Measurements from ENCODE around the gene WDR37. TPM values are rescaled to one million over a fixed set of nuclear protein-coding genes. Genes with fewer than 3 reads are reported as not detected.
"Not testable (repeated sequence)": the region's sequence is repeated elsewhere in the genome, so short reads cannot be mapped to it uniquely, and the experiment has no call there.

WDR37 gene
- total RNA-seq, 1 experiment from 2014 or later: 5.6 TPM

DNA sequence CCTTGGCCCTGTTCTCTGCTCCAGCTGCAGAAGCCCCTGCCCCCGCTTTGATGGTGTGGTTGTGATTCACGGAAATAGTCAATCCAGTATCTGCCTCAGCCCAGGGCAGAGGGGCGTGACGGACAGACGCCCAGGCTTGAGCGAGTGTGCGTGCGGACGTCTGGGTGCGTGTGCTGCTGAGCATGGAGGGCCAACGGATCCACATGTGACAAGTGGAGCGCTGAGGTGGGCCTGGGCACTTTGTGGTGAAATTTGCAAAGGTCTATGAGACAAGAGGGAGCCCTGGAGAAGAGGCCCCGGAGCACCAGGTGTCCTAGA, 94.4 kb downstream of the WDR37 start:
- H3K27me3 ChIP-seq: no peaks in the 10 kb centered on the region
- no peaks in the 10 kb centered on the region for H3K9me3 ChIP-seq (replicated peaks)
- no peaks in the 10 kb centered on the region for H3K4me1 ChIP-seq
- DNase-seq: no peak
- H3K36me3 ChIP-seq: no peaks in the 10 kb centered on the region
- no peak overlapping the region for H3K27ac ChIP-seq
- no peak overlapping the region for H3K4me3 ChIP-seq

DNA sequence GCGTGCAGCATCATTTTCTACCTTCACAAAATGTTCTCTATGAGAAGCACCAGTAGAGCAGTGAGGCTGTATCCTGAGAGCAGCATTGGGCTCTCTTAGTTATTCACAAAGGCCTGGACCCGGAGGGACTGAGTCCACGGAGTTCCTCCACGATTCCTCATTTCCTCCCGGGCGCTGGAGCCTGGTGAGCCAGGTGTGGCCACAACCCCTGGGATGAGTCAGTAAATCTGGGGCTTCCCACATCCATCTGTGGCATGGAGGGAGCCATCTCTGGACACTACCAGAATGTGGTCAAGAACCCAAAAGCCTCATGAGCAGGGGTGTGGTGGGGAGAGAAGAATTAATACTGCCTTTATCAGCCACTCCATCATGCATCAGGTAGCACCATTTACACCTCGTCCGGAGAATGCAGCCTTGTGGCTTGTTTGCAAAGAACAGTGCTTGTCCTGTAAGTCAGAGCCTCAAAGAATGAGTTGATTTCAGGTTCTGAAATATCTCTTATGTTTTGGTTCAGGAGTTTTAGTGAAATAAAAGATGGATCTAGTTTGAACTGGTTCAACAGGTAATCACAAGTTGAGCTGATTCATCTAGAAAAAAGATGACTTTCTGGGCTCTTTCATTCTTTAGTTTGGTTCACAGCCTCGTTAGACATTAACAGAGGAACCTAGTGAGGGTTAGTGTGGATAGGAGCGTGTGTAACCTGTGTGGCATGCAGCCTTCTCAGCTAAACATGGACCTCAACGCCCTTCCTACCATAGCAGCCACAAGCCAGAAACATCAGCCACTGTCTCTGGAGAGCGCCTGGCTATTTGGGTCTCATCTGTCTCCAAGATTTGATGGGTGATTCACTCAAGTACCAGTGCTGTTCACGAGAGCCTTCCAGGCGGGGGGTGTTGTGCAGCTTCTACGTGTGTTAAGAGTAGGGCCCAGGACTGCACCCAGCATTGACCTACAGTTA, 95.2 kb downstream of the WDR37 start:
- Histone ChIP-seq H3K9me3 (replicated peaks) (no peaks in the 10 kb centered on the region), H3K4me3 (no peak overlapping the region), H3K27me3 (no peaks in the 10 kb centered on the region), H3K36me3 (no peaks in the 10 kb centered on the region), H3K27ac (no peak overlapping the region), H3K4me1 (no peaks in the 10 kb centered on the region)
- no peak for DNase-seq

DNA sequence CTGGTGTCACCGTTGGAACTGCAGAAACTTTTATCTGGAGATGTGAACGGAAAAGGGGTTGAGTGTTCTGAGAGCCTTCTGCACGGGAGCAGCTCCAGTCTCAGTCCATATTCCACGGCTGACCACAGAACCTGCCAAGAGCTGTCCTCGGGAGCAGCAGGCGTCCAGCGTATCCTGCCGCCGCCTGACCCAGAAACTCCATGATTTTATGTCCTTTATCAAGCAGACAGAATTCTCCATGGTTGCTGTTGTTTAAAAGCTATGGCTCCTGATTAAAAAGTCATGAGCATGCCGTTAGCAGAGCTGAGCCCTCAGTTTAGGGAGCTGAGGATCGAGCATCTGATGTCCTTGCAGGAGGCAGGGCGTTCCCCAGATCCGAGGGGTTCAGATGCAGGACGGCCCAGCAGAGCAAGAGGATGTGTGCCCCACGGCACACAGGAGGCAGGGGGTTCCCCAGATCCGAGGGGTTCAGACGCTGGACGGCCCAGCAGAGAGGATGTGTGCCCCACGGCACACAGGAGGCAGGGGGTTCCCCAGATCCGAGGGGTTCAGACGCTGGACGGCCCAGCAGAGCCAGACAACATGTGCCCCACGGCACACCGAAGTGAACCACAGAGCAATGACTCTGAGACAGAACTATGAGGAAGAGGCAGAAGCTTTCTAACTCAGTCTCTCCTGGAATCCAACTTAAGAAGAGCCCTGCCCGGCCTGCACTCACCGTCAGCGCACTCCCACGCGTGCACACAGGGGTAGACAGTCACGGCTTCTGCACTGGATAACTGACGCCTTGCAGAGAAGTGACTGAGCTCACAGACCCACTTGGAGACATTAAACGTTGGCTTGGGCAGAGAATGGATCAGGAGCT, 96.4 kb downstream of the WDR37 start:
- H3K27ac ChIP-seq: no peak overlapping the region
- DNase-seq: no peak
- H3K27me3 ChIP-seq: no peaks in the 10 kb centered on the region
- no peak overlapping the region for H3K4me3 ChIP-seq
- no peaks in the 10 kb centered on the region for H3K4me1 ChIP-seq
- no peaks in the 10 kb centered on the region for H3K9me3 ChIP-seq (replicated peaks)
- no peaks in the 10 kb centered on the region for H3K36me3 ChIP-seq

DNA sequence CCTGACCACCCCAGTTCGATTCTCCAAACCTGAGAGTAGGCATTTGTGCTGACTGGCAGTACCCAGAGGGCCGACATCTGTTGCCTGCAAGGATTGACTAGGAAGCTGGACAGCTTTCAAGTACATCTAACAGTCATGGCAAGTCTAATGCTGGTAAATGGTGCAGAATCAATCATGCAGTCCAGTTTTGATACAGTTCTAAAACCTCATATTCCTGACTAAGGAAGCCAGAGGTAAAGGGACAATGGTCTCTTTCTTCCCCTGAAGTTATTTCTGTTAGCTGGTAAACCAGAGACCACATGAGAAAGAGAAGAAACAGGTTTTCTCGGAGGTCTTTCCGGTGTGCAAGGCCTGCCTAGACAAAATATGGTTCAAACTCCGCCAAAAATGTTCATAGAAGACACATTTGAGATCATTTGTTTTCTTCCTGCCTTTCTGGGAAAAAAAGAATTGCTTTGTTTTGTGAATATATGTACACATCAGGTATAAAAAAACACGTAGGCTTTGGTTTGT, 97.1 kb downstream of the WDR37 start:
- DNase-seq: no peak
- Histone ChIP-seq H3K9me3 (replicated peaks) (no peaks in the 10 kb centered on the region), H3K36me3 (no peaks in the 10 kb centered on the region), H3K27ac (no peak overlapping the region), H3K4me3 (no peak overlapping the region), H3K4me1 (no peaks in the 10 kb centered on the region), H3K27me3 (no peaks in the 10 kb centered on the region)

DNA sequence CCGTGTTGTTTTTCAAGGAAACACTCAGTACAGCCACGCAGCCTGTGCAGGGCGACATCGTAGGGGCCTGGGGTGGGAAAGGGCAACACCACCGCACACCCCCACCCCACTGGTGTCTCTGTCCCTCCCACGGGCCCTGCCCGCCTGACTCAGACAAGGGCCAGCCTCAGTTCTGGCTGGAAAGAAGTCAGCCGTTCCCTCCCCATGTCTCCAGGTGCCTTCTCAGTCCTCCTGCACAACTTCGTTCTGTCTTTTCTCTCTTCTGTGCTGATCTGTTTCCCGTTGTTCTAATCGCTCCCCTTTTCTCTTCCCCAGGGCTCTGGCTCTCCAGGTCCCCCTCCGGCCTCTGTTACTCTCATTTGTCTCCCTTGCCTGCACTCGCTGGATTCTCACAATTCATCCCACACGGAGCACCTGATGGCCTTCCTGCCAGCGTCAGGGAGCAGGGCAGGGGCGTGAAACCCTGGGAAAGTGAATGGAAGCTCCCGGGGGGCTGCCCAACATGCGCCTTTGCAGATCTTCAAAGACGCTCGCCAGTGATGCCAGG, 97.7 kb downstream of the WDR37 start:
- Histone ChIP-seq H3K9me3 (replicated peaks) (no peaks in the 10 kb centered on the region), H3K4me1 (no peaks in the 10 kb centered on the region), H3K36me3 (no peaks in the 10 kb centered on the region), H3K4me3 (no peak overlapping the region), H3K27ac (no peak overlapping the region), H3K27me3 (no peaks in the 10 kb centered on the region)
- DNase-seq: no peak

DNA sequence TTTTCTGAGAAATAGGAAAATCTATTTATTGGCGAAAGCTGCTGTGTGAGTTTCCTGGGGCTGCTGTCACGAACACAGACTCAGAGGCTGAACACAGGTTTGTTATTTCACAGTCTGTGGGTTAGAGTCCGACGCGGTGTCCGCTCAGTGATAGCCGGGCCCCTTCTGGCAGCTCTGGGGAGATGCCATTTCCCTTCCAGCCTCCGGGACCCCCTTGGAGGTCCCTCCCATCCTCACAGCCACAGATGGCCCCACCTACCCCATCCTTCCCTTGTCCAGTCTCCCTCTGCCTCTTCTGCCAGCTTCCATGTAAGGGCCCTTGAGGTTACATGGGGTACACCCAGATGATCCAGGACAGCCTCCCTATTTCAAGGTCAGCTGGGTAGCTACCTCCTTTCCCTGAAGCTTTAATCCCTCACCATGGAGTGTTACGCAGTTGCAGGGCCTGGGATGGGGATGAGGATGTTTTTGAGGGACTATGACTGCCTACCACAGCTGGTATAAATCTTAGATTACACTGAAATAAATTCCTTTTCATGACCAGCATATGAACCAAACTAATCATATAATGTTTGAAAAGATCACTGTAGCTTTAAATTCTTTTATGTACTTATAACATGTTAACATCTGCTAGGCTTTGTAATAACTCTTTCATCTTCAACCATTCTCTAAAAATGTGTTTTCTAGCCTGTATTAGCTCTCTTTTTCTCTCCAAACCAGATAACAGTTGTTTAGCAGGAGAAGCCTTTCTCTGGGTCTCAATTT, 98.5 kb downstream of the WDR37 start:
- H3K4me3 ChIP-seq: no peak overlapping the region
- no peaks in the 10 kb centered on the region for H3K4me1 ChIP-seq
- H3K27ac ChIP-seq: no peak overlapping the region
- H3K27me3 ChIP-seq: no peaks in the 10 kb centered on the region
- H3K36me3 ChIP-seq: no peaks in the 10 kb centered on the region
- no peak for DNase-seq
- H3K9me3 ChIP-seq (replicated peaks): no peaks in the 10 kb centered on the region

- DNase-seq: no peak
- Histone ChIP-seq H3K27me3 (no peaks in the 10 kb centered on the region), H3K27ac (no peak overlapping the region), H3K4me1 (no peaks in the 10 kb centered on the region), H3K4me3 (no peak overlapping the region), H3K36me3 (no peaks in the 10 kb centered on the region), H3K9me3 (replicated peaks) (no peaks in the 10 kb centered on the region)
Observed at GRCh38 chr10:1155791-1156615, 99.8 kb downstream of the WDR37 start.

GRCh38 chr10:1156616-1156886, 100.4 kb downstream of the WDR37 start:
- Histone ChIP-seq H3K9me3 (replicated peaks) (no peaks in the 10 kb centered on the region), H3K27ac (no peak overlapping the region), H3K4me3 (no peak overlapping the region), H3K4me1 (no peaks in the 10 kb centered on the region), H3K27me3 (no peaks in the 10 kb centered on the region), H3K36me3 (no peaks in the 10 kb centered on the region)
- DNase-seq: no peak

- H3K4me3 ChIP-seq: no peak overlapping the region
- no peaks in the 10 kb centered on the region for H3K36me3 ChIP-seq
- no peaks in the 10 kb centered on the region for H3K9me3 ChIP-seq (replicated peaks)
- no peaks in the 10 kb centered on the region for H3K27me3 ChIP-seq
- DNase-seq: no peak
- H3K4me1 ChIP-seq: no peaks in the 10 kb centered on the region
- no peak overlapping the region for H3K27ac ChIP-seq
Observed at GRCh38 chr10:1156921-1157614, 100.9 kb downstream of the WDR37 start.

DNA sequence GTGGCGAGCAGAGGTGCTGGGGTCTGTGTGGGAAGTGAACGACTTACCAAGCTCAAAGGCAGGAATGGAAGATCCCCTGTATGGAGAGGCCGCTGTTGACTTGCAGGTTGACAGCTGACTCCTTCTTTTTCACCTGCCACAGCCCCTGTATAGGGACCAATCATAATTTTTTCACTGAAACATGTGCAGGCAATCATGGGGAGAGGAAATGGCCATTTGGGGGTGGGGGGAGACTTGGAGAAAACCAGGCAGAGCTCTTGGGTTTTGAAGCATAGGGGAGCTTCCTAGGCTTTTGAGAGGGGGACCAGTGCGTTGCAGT, 101.4 kb downstream of the WDR37 start:
- Histone ChIP-seq H3K27me3 (no peaks in the 10 kb centered on the region), H3K27ac (no peak overlapping the region), H3K4me3 (no peak overlapping the region), H3K36me3 (no peaks in the 10 kb centered on the region), H3K9me3 (replicated peaks) (no peaks in the 10 kb centered on the region), H3K4me1 (no peaks in the 10 kb centered on the region)
- DNase-seq: no peak

- Histone ChIP-seq H3K4me3 (no peak overlapping the region), H3K4me1 (no peaks in the 10 kb centered on the region), H3K27ac (no peak overlapping the region), H3K36me3 (no peaks in the 10 kb centered on the region), H3K27me3 (no peaks in the 10 kb centered on the region), H3K9me3 (replicated peaks) (no peaks in the 10 kb centered on the region)
- no peak for DNase-seq
Observed at GRCh38 chr10:1158066-1158465, 101.9 kb downstream of the WDR37 start.

DNA sequence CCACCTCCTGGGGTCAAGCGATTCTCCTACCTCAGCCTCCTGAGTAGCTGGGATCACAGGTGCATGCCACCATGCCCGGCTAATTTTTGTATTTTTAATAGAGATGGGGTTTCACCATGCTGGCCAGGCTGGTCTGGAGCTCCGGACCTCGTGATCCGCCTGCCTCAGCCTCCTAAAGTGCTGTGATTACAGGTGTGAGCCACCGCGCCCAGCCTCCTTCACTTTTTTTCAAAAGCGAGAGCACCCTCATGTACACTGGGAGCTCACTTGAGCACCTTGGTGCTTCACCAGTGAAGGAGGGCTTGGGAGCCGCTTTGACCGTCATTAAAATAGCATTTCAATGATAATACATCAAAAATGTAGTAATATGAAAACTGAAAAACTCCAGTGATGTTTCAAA, 102.4 kb downstream of the WDR37 start:
- H3K27me3 ChIP-seq; H3K9me3 ChIP-seq (replicated peaks); DNase-seq; H3K4me3 ChIP-seq; H3K27ac ChIP-seq; H3K36me3 ChIP-seq; H3K4me1 ChIP-seq: not testable (repeated sequence)

GRCh38 chr10:1159131-1160061, 103.2 kb downstream of the WDR37 start:
- H3K27ac ChIP-seq: no peak overlapping the region
- H3K27me3 ChIP-seq: no peaks in the 10 kb centered on the region
- no peak overlapping the region for H3K4me3 ChIP-seq
- no peaks in the 10 kb centered on the region for H3K4me1 ChIP-seq
- DNase-seq: no peak
- H3K36me3 ChIP-seq: no peaks in the 10 kb centered on the region
- H3K9me3 ChIP-seq (replicated peaks): no peaks in the 10 kb centered on the region

Measured in SJCRH30 (cell line).